Esophagus muscularis mucosa (tissue), 4 donors: Measurements from ENCODE around the gene LRRC8C. TPM values are rescaled to one million over a fixed set of nuclear protein-coding genes. Genes with fewer than 3 reads are reported as not detected.
"Not testable (repeated sequence)": the region's sequence is repeated elsewhere in the genome, so short reads cannot be mapped to it uniquely, and the experiment has no call there.

Experiments
- DNase-seq: peaks from one replicate; pipeline ENCODE4 v3.0.0-alpha.2; 2017; ENCODE audit errors: extremely low spot score
- H3K27ac ChIP-seq, 4 donors: fragments of 200-600 bp; sonication (generic); replicated peaks in 1 of 4; 1 replicate in 3 of 4; 2 replicates in 1 of 4; pipeline ENCODE4 v1.5.1; 2016 to 2019; ENCODE audit warnings: mild to moderate bottlenecking in 1 of 4
- H3K27me3 ChIP-seq, 4 donors: fragments of 200-600 bp; sonication (generic); one replicate each; pipeline versions ENCODE4 v1.5.1 to v1.6.0; 2016 to 2019
- H3K36me3 ChIP-seq, 4 donors: fragments of 200-600 bp; sonication (generic); one replicate each; pipeline ENCODE4 v1.5.1; 2016 to 2019
- H3K4me1 ChIP-seq, 4 donors: fragments of 200-600 bp; sonication (generic); one replicate each; pipeline ENCODE4 v1.5.1; 2016 to 2019
- H3K4me3 ChIP-seq, 4 donors: fragments of 200-600 bp; sonication (generic); 1 replicate in 2 of 4; 2 replicates in 2 of 4; pipeline ENCODE4 v1.5.1; 2016 to 2019; ENCODE audit warnings: mild to moderate bottlenecking in 4 of 4, moderate library complexity in 1 of 4
- H3K9me3 ChIP-seq, 4 donors: fragments of 200-600 bp; sonication (generic); 1 replicate in 3 of 4; 2 replicates in 1 of 4; pipeline ENCODE4 v1.5.1; 2016 to 2019
- CTCF ChIP-seq, 3 experiments: fragments of 200-600 bp in 2 of 3; fragments of 450-650 bp in 1 of 3; sonication (generic) in 2 of 3; IDR thresholded peaks; one replicate each; pipeline ENCODE4 v1.5.1; 2017 to 2019; ENCODE audit warnings: antibody characterized with exemption in 3 of 3, mild to moderate bottlenecking in 2 of 3, moderate library complexity in 1 of 3
- EP300 ChIP-seq: sonication (generic); formaldehyde crosslinking; IDR thresholded peaks from one replicate; pipeline ENCODE4 v1.6.1; 2017; ENCODE audit warnings: antibody characterized with exemption
- POLR2A ChIP-seq: fragments of 450-650 bp; IDR thresholded peaks from one replicate; pipeline ENCODE4 v1.6.1; 2017; ENCODE audit warnings: antibody characterized with exemption, moderate library complexity, mild to moderate bottlenecking, low read depth
- POLR2AphosphoS5 ChIP-seq, 2 donors: sonication (generic); formaldehyde crosslinking; IDR thresholded peaks; one replicate each; pipeline ENCODE4 v1.6.1; 2017; ENCODE audit warnings: antibody characterized with exemption in 2 of 2
- WGBS: methylation state at CpG from one replicate; pipeline ENCODE4 v1.1.5; 2018; 5-methylcytosine and 5-hydroxymethylcytosine counted together
- intact Hi-C: fragments of 100-400 bp; cut with DNase I; formaldehyde crosslinking; loops from one replicate; pipeline ENCODE4 v1.15.1; 2023
- total RNA-seq, 4 donors: library from RNA; depleted of rRNA; stranded (reverse); fragments of >200 nt; gene quantifications; one replicate each; pipeline versions ENCODE4 v1.1.0 to v1.2.1, GENCODE V29; 2016

Gene LRRC8C
- total RNA-seq, 4 donors from 2014 or later = 5.8 to 8.9 (median 7.4) TPM

GRCh38 chr1:89589515-89589914 lies 43.4 kb upstream of the LRRC8C start:
- Histone ChIP-seq H3K36me3 (peaks cover 0 to 6% (median 4%) of the 10 kb centered on the region in 4 donors), H3K4me1 (peaks cover 0 to 8% (median 2%) of the 10 kb centered on the region in 4 donors), H3K27me3 (no peaks in the 10 kb centered on the region), H3K9me3 (no peaks in the 10 kb centered on the region), H3K27ac (no peak overlapping the region), H3K4me3 (no peak overlapping the region)
- DNase-seq = no peak
- WGBS = 61% methylated on average over 1 of the region's 1 CpG
- TF ChIP-seq POLR2A (no peak), EP300 (no peak), POLR2AphosphoS5 (IDR thresholded peaks at IDR 0.05) (no peak), CTCF (IDR thresholded peaks at IDR 0.05) (no peak)
- intact Hi-C loops = no loop called here

- Histone ChIP-seq H3K4me1 (peaks cover 0 to 8% (median 2%) of the 10 kb centered on the region in 4 donors), H3K27me3 (no peaks in the 10 kb centered on the region), H3K4me3 (no peak overlapping the region), H3K36me3 (no peaks in the 10 kb centered on the region), H3K27ac (no peak overlapping the region), H3K9me3 (no peaks in the 10 kb centered on the region)
- TF ChIP-seq EP300 = no peak
- TF ChIP-seq CTCF (IDR thresholded peaks at IDR 0.05) = no peak
- TF ChIP-seq POLR2A = no peak
- TF ChIP-seq POLR2AphosphoS5 (IDR thresholded peaks at IDR 0.05) = no peak
- WGBS = 90% methylated on average over 6 of the region's 6 CpGs
- intact Hi-C loops = no loop called here
- DNase-seq = no peak
These were observed 42.4 kb upstream of the LRRC8C start for GRCh38 chr1:89590341-89591080.

GRCh38 chr1:89592861-89593302 lies 40.0 kb upstream of the LRRC8C start:
- H3K27ac ChIP-seq, H3K4me3 ChIP-seq, H3K4me1 ChIP-seq, DNase-seq, H3K36me3 ChIP-seq, H3K9me3 ChIP-seq, intact Hi-C loops, H3K27me3 ChIP-seq: not testable (repeated sequence)
- 95% methylated on average over 13 of the region's 13 CpGs for WGBS

- Histone ChIP-seq H3K4me1 (peaks cover 0 to 5% (median 2%) of the 10 kb centered on the region in 4 donors), H3K27ac (no peak overlapping the region), H3K4me3 (no peak overlapping the region), H3K9me3 (no peaks in the 10 kb centered on the region), H3K36me3 (no peaks in the 10 kb centered on the region), H3K27me3 (no peaks in the 10 kb centered on the region)
- no peak for DNase-seq
- intact Hi-C loops = no loop called here
- 92% methylated on average over 4 of the region's 4 CpGs for WGBS
- TF ChIP-seq POLR2AphosphoS5 (IDR thresholded peaks at IDR 0.05) = no peak
- TF ChIP-seq EP300 = no peak
- no peak for TF ChIP-seq POLR2A
- TF ChIP-seq CTCF (IDR thresholded peaks at IDR 0.05) = no peak
These were observed 38.7 kb upstream of the LRRC8C start for GRCh38 chr1:89594096-89594740.

GRCh38 chr1:89596698-89597097 lies 36.2 kb upstream of the LRRC8C start:
- intact Hi-C loops = no loop called here
- no peak overlapping the region for H3K27ac ChIP-seq
- H3K36me3 ChIP-seq = no peaks in the 10 kb centered on the region
- no peaks in the 10 kb centered on the region for H3K9me3 ChIP-seq
- 93% methylated on average over 2 of the region's 2 CpGs for WGBS
- no peak overlapping the region for H3K4me3 ChIP-seq
- TF ChIP-seq EP300 (no peak), CTCF (IDR thresholded peaks at IDR 0.05) (no peak), POLR2A (no peak), POLR2AphosphoS5 (IDR thresholded peaks at IDR 0.05) (no peak)
- no peak for DNase-seq
- no peaks in the 10 kb centered on the region for H3K27me3 ChIP-seq
- H3K4me1 ChIP-seq = no peaks in the 10 kb centered on the region
